H1 (cell line): ENCODE measurements around the gene GLT8D2. TPM values are rescaled to one million over a fixed set of nuclear protein-coding genes. Genes with fewer than 3 reads are reported as not detected.

Experiments used
- CTCF ChIA-PET: fragments of 300-600 bp; sonication (Branson Sonifier 250); formaldehyde crosslinking; loops from one replicate; lab custom pipeline; 2021; ENCODE audit not compliant: partially characterized antibody; lab: Charles Lee
- POLR2A ChIA-PET: fragments of 300-600 bp; sonication (Branson Sonifier 250); formaldehyde crosslinking; loops from one replicate; lab custom pipeline; 2021; ENCODE audit warnings: inconsistent platforms; ENCODE audit not compliant: partially characterized antibody; lab: Charles Lee
- DNase-seq, 2 experiments: peaks; one replicate each; pipeline versions ENCODE4 v3.0.0 to v3.0.0-alpha.2; 2010 to 2022; ENCODE audit warnings: low spot score in 2 of 2, low read depth in 1 of 2, mixed read lengths in 1 of 2
- FAIRE-seq: peaks from 2 replicates; lab custom pipeline; 2011; peaks lifted over from hg19 to GRCh38; lab: Jason Lieb, UNC
- H2AFZ ChIP-seq: 2 replicates; pipeline ENCODE4 v1.8.1; 2012; ENCODE audit warnings: low read length, inconsistent platforms
- H2AK5ac ChIP-seq: 2 replicates; pipeline ENCODE4 v1.6.1; 2013; ENCODE audit warnings: low read depth, low read length
- H2BK120ac ChIP-seq: replicated peaks from 2 replicates; pipeline ENCODE3; 2013; ENCODE audit warnings: low read depth, low read length, inconsistent platforms
- H2BK12ac ChIP-seq: 2 replicates; pipeline ENCODE4 v1.6.1; 2013; ENCODE audit warnings: low read depth, low read length
- H2BK15ac ChIP-seq: 2 replicates; pipeline ENCODE4 v1.6.1; 2013; ENCODE audit warnings: low read length
- H2BK20ac ChIP-seq: 2 replicates; pipeline ENCODE4 v1.6.1; 2013; ENCODE audit warnings: low read length
- H2BK5ac ChIP-seq: 2 replicates; pipeline ENCODE4 v1.6.1; 2013; ENCODE audit warnings: low read depth, low read length
- H3K14ac ChIP-seq: 2 replicates; pipeline ENCODE4 v1.6.1; 2013; ENCODE audit warnings: inconsistent platforms; ENCODE audit not compliant: insufficient read length
- H3K18ac ChIP-seq: 2 replicates; pipeline ENCODE4 v1.6.1; 2013; ENCODE audit warnings: low read length; ENCODE audit errors: extremely low read depth
- H3K23ac ChIP-seq: 2 replicates; pipeline ENCODE4 v1.6.1; 2013; ENCODE audit warnings: inconsistent platforms; ENCODE audit not compliant: insufficient read length
- H3K23me2 ChIP-seq: 2 replicates; pipeline ENCODE4 v1.6.1; 2013; ENCODE audit warnings: low read depth, low read length
- H3K27ac ChIP-seq: 2 replicates; pipeline ENCODE4 v1.6.1; 2011; ENCODE audit warnings: low read depth, low read length, inconsistent platforms
- H3K27me3 ChIP-seq, 4 experiments: replicated peaks in 1 of 4; 1 replicate in 1 of 4; 2 replicates in 3 of 4; pipeline versions ENCODE4 v1.6.1 to v1.8.1; 2011 to 2013; ENCODE audit warnings: low read length in 3 of 4, mild to moderate bottlenecking in 3 of 4, inconsistent platforms in 2 of 4, mixed read lengths in 2 of 4, moderate library complexity in 1 of 4; ENCODE audit not compliant: control insufficient read depth in 3 of 4, insufficient read depth in 3 of 4; ENCODE audit errors: extremely low read depth in 1 of 4
- H3K36me3 ChIP-seq, 4 experiments: 2 replicates each; pipeline versions ENCODE4 v1.6.1 to v1.8.1; 2011 to 2013; ENCODE audit warnings: mild to moderate bottlenecking in 4 of 4, low read length in 3 of 4, moderate library complexity in 2 of 4, control low read depth in 1 of 4, inconsistent platforms in 1 of 4; ENCODE audit not compliant: insufficient read depth in 4 of 4, control insufficient read depth in 2 of 4
- H3K4ac ChIP-seq: replicated peaks from 2 replicates; pipeline ENCODE3; 2013; ENCODE audit warnings: low read length, low read depth, mixed read lengths, inconsistent platforms; ENCODE audit not compliant: insufficient read length
- H3K4me1 ChIP-seq, 4 experiments: replicated peaks in 1 of 4; 1 replicate in 1 of 4; 2 replicates in 3 of 4; pipeline versions ENCODE4 v1.6.1 to v1.8.1; 2011 to 2013; ENCODE audit warnings: low read length in 3 of 4, inconsistent platforms in 2 of 4, mixed read lengths in 1 of 4; ENCODE audit not compliant: insufficient read depth in 4 of 4, control insufficient read depth in 3 of 4
- H3K4me2 ChIP-seq, 2 experiments: 2 replicates each; pipeline versions ENCODE4 v1.6.1 to v1.8.1; 2011 to 2013; ENCODE audit warnings: low read depth in 2 of 2, low read length in 2 of 2, control low read depth in 1 of 2, inconsistent platforms in 1 of 2, mild to moderate bottlenecking in 1 of 2; ENCODE audit not compliant: insufficient read depth in 1 of 2
- H3K4me3 ChIP-seq, 4 experiments: fragments of 200-600, 300-600 bp in 1 of 4; sonication (generic), shearing (Covaris generic), sonication (Bioruptor Twin) in 1 of 4; 2 replicates each; pipeline versions ENCODE4 v1.5.1 to v1.8.1; 2011 to 2016; ENCODE audit warnings: low read length in 4 of 4, low read depth in 3 of 4, control low read depth in 2 of 4, inconsistent platforms in 2 of 4, mild to moderate bottlenecking in 2 of 4, mixed read lengths in 1 of 4, moderate library complexity in 1 of 4; ENCODE audit not compliant: insufficient read depth in 2 of 4; ENCODE audit errors: extremely low read depth in 1 of 4
- H3K56ac ChIP-seq: replicated peaks from 2 replicates; pipeline ENCODE3; 2013; ENCODE audit warnings: low read depth, mild to moderate bottlenecking, mixed read lengths, low read length, inconsistent platforms; ENCODE audit not compliant: insufficient read length
- H3K79me1 ChIP-seq: 2 replicates; pipeline ENCODE4 v1.6.1; 2013; ENCODE audit warnings: low read depth, low read length, control low read depth
- H3K79me2 ChIP-seq, 2 experiments: 2 replicates each; pipeline versions ENCODE4 v1.6.1 to v1.8.1; 2012 to 2013; ENCODE audit warnings: low read length in 2 of 2, mild to moderate bottlenecking in 2 of 2, inconsistent platforms in 1 of 2; ENCODE audit not compliant: insufficient read depth in 2 of 2, control insufficient read depth in 1 of 2
- H3K9ac ChIP-seq, 4 experiments: replicated peaks in 1 of 4; 1 replicate in 1 of 4; 2 replicates in 3 of 4; pipeline versions ENCODE4 v1.6.1 to v1.8.1; 2011 to 2013; ENCODE audit warnings: low read depth in 3 of 4, low read length in 3 of 4, control low read depth in 2 of 4, mild to moderate bottlenecking in 2 of 4, moderate library complexity in 2 of 4, inconsistent platforms in 1 of 4; ENCODE audit errors: extremely low read depth in 1 of 4
- H3K9me3 ChIP-seq, 2 experiments: 2 replicates each; pipeline versions ENCODE4 v1.6.1 to v1.8.1; 2012 to 2013; ENCODE audit warnings: mild to moderate bottlenecking in 2 of 2, moderate library complexity in 2 of 2, control low read depth in 1 of 2, inconsistent platforms in 1 of 2, low read depth in 1 of 2, low read length in 1 of 2, mixed read lengths in 1 of 2; ENCODE audit not compliant: insufficient read depth in 2 of 2
- H4K20me1 ChIP-seq, 2 experiments: replicated peaks in 1 of 2; 2 replicates each; pipeline versions ENCODE3 to v1.8.1; 2011 to 2013; ENCODE audit warnings: inconsistent platforms in 2 of 2, low read length in 2 of 2, mild to moderate bottlenecking in 1 of 2; ENCODE audit not compliant: insufficient read depth in 2 of 2, control insufficient read depth in 1 of 2
- H4K5ac ChIP-seq: 2 replicates; pipeline ENCODE4 v1.6.1; 2013; ENCODE audit warnings: low read length, low read depth, mixed read lengths, inconsistent platforms; ENCODE audit not compliant: insufficient read length
- H4K8ac ChIP-seq: 2 replicates; pipeline ENCODE4 v1.8.0; 2013; ENCODE audit warnings: mild to moderate bottlenecking, moderate library complexity, low read length, inconsistent platforms; ENCODE audit not compliant: insufficient read depth; ENCODE audit errors: extremely low read depth
- H4K91ac ChIP-seq: replicated peaks from 2 replicates; pipeline ENCODE3; 2013; ENCODE audit warnings: low read length, mixed read lengths, inconsistent platforms; ENCODE audit not compliant: insufficient read length
- YY1 ChIP-seq: IDR thresholded peaks from 2 replicates; pipeline ENCODE4 v1.6.1; 2011; ENCODE audit warnings: low read depth, mild to moderate bottlenecking, low read length
- WGBS, 2 experiments: shearing (Covaris generic) in 1 of 2; methylation state at CpG; one replicate each; pipeline versions ENCODE4 v1.1.6 to v1.1.7; 2013 to 2015; ENCODE audit warnings: low lambda C conversion rate in 2 of 2, mixed read lengths in 2 of 2, inconsistent platforms in 1 of 2, low coverage in 1 of 2, missing lambda C conversion rate in 1 of 2; ENCODE audit not compliant: insufficient replicate concordance in 2 of 2, insufficient coverage in 1 of 2, insufficient read length in 1 of 2; ENCODE audit errors: extremely low coverage in 1 of 2, missing lambda C conversion rate in 1 of 2; 5-methylcytosine and 5-hydroxymethylcytosine counted together
- polyA plus RNA-seq, 7 experiments: library from polyadenylated mRNA; depleted of rRNA in 3 of 7; stranded (reverse) in 5 of 7; unstranded in 2 of 7; fragments of >200 nt in 5 of 7; fragments of 200-250 nt in 2 of 7; gene quantifications; 1 replicate in 5 of 7; 2 replicates in 1 of 7; 4 replicates in 1 of 7; pipeline versions ENCODE4 v1.2.1 to v1.2.3, GENCODE V29; 2011 to 2013; ENCODE audit warnings: missing spikeins in 2 of 7, mixed read lengths in 2 of 7
- total RNA-seq: library from RNA; stranded (reverse); fragmentation: NEBNext Ultra II Directional; extraction: Animal tissue kit (Norgen Biotek cat#: 25700); gene quantifications from 2 replicates; pipeline ENCODE4 v1.2.1, GENCODE V29; 2021
- TF ChIP-seq, protein P1 (sequence below): IDR thresholded peaks from 2 replicates; pipeline ENCODE4 v1.6.1; 2012; ENCODE audit warnings: inconsistent platforms

The GLT8D2 gene
- total and polyA plus RNA-seq, 2 of the 8 experiments (the other 6 are each of a cell fraction or from before 2014, with no cell fraction given) = 6.8 to 9.8 TPM

DNA sequence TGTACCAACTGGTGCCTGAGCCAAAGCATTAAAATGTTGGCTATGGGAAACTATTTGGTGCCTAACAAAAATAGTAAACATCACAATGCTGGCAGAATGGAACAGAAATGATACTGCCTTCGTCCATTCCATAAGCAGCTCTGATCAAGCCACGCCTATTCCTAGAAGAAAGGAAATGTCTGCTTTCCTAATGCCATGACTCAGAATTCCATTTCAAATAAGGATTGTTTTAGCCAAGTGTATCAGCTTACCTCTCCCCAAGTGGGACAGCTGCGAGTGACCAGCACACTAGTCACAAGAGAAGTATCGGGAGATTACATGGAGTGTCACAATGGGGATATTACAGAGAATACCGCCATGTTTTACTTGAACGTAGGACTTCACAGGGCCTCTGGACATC lies 38.7 kb downstream of the GLT8D2 start:
- no peak overlapping the region for H2BK12ac ChIP-seq
- no peaks in the 10 kb centered on the region for H3K23me2 ChIP-seq
- FAIRE-seq = no peak
- TF ChIP-seq, protein P1, sequence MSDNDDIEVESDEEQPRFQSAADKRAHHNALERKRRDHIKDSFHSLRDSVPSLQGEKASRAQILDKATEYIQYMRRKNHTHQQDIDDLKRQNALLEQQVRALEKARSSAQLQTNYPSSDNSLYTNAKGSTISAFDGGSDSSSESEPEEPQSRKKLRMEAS = no peak
- TF ChIP-seq YY1 = no peak
- H3K9me3 ChIP-seq = 0 out of 4 replicates have a peak, but pooled peaks cover 0 to 3% of the 10 kb centered on the region in 2 experiments
- no peak for DNase-seq
- H3K23ac ChIP-seq = no peak overlapping the region
- POLR2A ChIA-PET = interaction anchor here (0.9 kb wide), 1 partner anchor 18 kb away, joined by 3 read pairs; no protein-coding TSS in a partner anchor
- H4K5ac ChIP-seq = no peak overlapping the region
- H3K4ac ChIP-seq = no peak overlapping the region
- H2BK120ac ChIP-seq = no peak overlapping the region
- H2AFZ ChIP-seq = no peak overlapping the region
- no peak overlapping the region for H4K8ac ChIP-seq
- H3K56ac ChIP-seq = no peak overlapping the region
- H3K14ac ChIP-seq = no peak overlapping the region
- no peaks in the 10 kb centered on the region for H3K27me3 ChIP-seq
- 80% methylated on average over 6 of the region's 6 CpGs; no CpG with 5 or more reads in 1 of the 2 experiments for WGBS, 2 experiments
- no peaks in the 10 kb centered on the region for H4K20me1 ChIP-seq
- no peak overlapping the region for H2BK20ac ChIP-seq
- no peak overlapping the region for H3K18ac ChIP-seq
- no peak overlapping the region for H3K9ac ChIP-seq
- no peak overlapping the region for H4K91ac ChIP-seq
- H2AK5ac ChIP-seq = no peak overlapping the region
- no peaks in the 10 kb centered on the region for H3K79me1 ChIP-seq
- no peaks in the 10 kb centered on the region for H3K36me3 ChIP-seq
- no peak overlapping the region for H2BK15ac ChIP-seq
- no peak overlapping the region for H3K4me3 ChIP-seq
- no peaks in the 10 kb centered on the region for H3K79me2 ChIP-seq
- CTCF ChIA-PET = no interaction called here
- H3K4me1 ChIP-seq = no peaks in the 10 kb centered on the region
- H3K4me2 ChIP-seq = no peak overlapping the region
- H3K27ac ChIP-seq = no peak overlapping the region
- H2BK5ac ChIP-seq = no peak overlapping the region
